Type B pancreatic cell (in vitro differentiated cells): Measurements from ENCODE around the gene APBB2. TPM values are rescaled to one million over a fixed set of nuclear protein-coding genes. Genes with fewer than 3 reads are reported as not detected.

Source experiments
- DNase-seq: peaks from one replicate; pipeline ENCODE4 v3.0.0; 2021; ENCODE audit warnings: mixed read lengths; ENCODE audit not compliant: unreplicated experiment; ENCODE audit errors: extremely low spot score
- H3K27ac Mint-ChIP-seq: 2 replicates; pipeline ENCODE4 v1.8.0; 2021; ENCODE audit warnings: mild to moderate bottlenecking, mixed read lengths
- H3K27me3 Mint-ChIP-seq: 2 replicates; pipeline ENCODE4 v1.8.0; 2021; ENCODE audit warnings: mixed read lengths
- H3K36me3 Mint-ChIP-seq: 2 replicates; pipeline ENCODE4 v1.8.0; 2021; ENCODE audit warnings: mixed read lengths
- H3K4me1 Mint-ChIP-seq: one replicate; pipeline ENCODE4 v1.8.0; 2021; ENCODE audit warnings: mixed read lengths; ENCODE audit not compliant: unreplicated experiment
- H3K4me3 Mint-ChIP-seq: 2 replicates; pipeline ENCODE4 v1.8.0; 2021; ENCODE audit warnings: mild to moderate bottlenecking, mixed read lengths
- H3K9me3 Mint-ChIP-seq: 2 replicates; pipeline ENCODE4 v1.8.0; 2021; ENCODE audit warnings: mixed read lengths
- CTCF ChIP-seq: fragments of 200-600 bp; sonication (generic); conservative IDR thresholded peaks from 2 replicates; pipeline ENCODE4 v1.5.0; 2021; ENCODE audit warnings: antibody characterized with exemption, mild to moderate bottlenecking
- total RNA-seq: library from RNA; stranded (reverse); gene quantifications from 2 replicates; pipeline ENCODE4 v1.2.1, GENCODE V29; 2021; ENCODE audit warnings: low replicate concordance

APBB2 gene
- total RNA-seq, 1 donor from 2014 or later, result 33.3 TPM

GRCh38 chr4:41143311-41144039, 70.9 kb downstream of the APBB2 start:
- H3K36me3 Mint-ChIP-seq, result peaks cover 10% of the 10 kb centered on the region

GRCh38 chr4:41142376-41143310, 71.7 kb downstream of the APBB2 start:
- Mint-ChIP-seq H3K4me1 (peaks cover 34% of the 10 kb centered on the region), H3K27ac (no peak overlapping the region), H3K27me3 (no peaks in the 10 kb centered on the region), H3K36me3 (peaks cover 10% of the 10 kb centered on the region), H3K4me3 (no peak overlapping the region), H3K9me3 (no peaks in the 10 kb centered on the region)
- no peak for DNase-seq
- TF ChIP-seq CTCF, result no peak

More at GRCh38 chr4:41143311-41144039, 70.9 kb downstream of the APBB2 start:
- DNase-seq, result no peak
- H3K4me1 Mint-ChIP-seq, result peaks cover 34% of the 10 kb centered on the region
- no peaks in the 10 kb centered on the region for H3K9me3 Mint-ChIP-seq
- TF ChIP-seq CTCF, result no peak
- no peaks in the 10 kb centered on the region for H3K27me3 Mint-ChIP-seq
- H3K4me3 Mint-ChIP-seq, result no peak overlapping the region
- H3K27ac Mint-ChIP-seq, result no peak overlapping the region

GRCh38 chr4:41141900-41142299, 72.4 kb downstream of the APBB2 start:
- Mint-ChIP-seq H3K27ac (no peak overlapping the region), H3K4me1 (peaks cover 31% of the 10 kb centered on the region), H3K27me3 (no peaks in the 10 kb centered on the region)

GRCh38 chr4:41140410-41140809, 73.9 kb downstream of the APBB2 start:
- no peak for DNase-seq
- H3K36me3 Mint-ChIP-seq, result peaks cover 10% of the 10 kb centered on the region
- no peak overlapping the region for H3K4me3 Mint-ChIP-seq
- H3K9me3 Mint-ChIP-seq, result no peaks in the 10 kb centered on the region
- no peaks in the 10 kb centered on the region for H3K27me3 Mint-ChIP-seq
- TF ChIP-seq CTCF, result no peak
- H3K4me1 Mint-ChIP-seq, result peaks cover 33% of the 10 kb centered on the region
- H3K27ac Mint-ChIP-seq, result no peak overlapping the region

More at GRCh38 chr4:41141900-41142299, 72.4 kb downstream of the APBB2 start:
- Mint-ChIP-seq H3K36me3 (peaks cover 10% of the 10 kb centered on the region), H3K4me3 (no peak overlapping the region), H3K9me3 (no peaks in the 10 kb centered on the region)
- TF ChIP-seq CTCF, result no peak
- no peak for DNase-seq

- Mint-ChIP-seq H3K4me3 (no peak overlapping the region), H3K27ac (no peak overlapping the region), H3K9me3 (no peaks in the 10 kb centered on the region), H3K4me1 (peaks cover 24% of the 10 kb centered on the region), H3K36me3 (peaks cover 10% of the 10 kb centered on the region), H3K27me3 (no peaks in the 10 kb centered on the region)
- no peak for TF ChIP-seq CTCF
- DNase-seq, result no peak
These were observed 76.5 kb downstream of the APBB2 start for GRCh38 chr4:41137879-41138278.
